Parietal lobe (tissue), 1 donor: Measurements from ENCODE around the gene SCN8A. TPM values are rescaled to one million over a fixed set of nuclear protein-coding genes. Genes with fewer than 3 reads are reported as not detected.

Experiments
- total RNA-seq: library from RNA; depleted of rRNA; stranded (reverse); fragments of >200 nt; gene quantifications from one replicate; pipeline ENCODE4 v1.2.3, GENCODE V29; 2014

Gene SCN8A
- 134 TPM for total RNA-seq

DNA sequence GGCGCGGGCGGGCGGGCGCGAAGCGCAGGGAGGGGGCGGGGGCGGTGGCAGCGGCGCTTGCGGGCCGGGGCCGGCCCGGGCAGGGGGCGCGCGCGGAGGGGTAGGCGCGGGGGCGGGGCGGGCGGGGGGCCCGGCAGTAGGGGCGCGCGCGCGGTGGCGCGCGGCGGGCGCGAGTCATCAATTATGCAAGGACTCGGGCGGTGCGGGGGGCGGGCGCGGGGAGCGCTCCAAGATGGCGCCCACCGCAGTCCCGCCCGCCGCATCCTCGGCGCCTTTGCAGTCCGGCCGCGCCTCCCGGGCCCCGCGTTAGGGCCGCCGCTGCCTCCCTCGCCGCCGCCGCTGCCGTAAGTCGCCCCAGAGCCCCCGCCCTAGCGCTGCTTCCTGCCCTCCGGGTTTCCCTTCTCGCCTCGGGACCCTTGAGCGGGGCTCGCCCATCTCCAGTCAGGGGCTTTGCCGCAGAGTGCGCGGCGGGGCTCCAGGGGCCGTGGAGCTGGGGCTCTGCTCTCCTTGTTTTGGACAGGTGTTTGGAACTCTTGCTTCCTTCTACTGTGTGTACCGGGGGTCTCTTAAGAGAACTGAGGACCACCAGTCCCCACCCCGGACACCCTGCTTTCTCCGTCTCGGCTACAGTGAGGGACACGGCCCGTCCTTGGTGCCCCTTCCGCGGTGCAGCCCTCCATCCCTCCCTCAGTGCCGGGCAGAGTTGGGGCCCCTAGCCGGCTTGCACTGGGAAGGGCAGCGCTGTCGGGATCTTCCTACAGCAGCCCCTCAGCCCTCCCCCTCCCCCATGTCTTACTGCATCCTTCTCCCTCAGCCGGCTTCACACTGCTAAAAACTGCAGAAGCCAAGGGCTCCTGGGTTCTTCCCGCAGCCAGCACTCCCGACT lies at the start of gene SCN8A:
Gene SCN8A, plus strand, starts transcription at position 218 of the 886 bp plus-strand sequence. CDS start 71,585 bp downstream, outside the sequence.

DNA sequence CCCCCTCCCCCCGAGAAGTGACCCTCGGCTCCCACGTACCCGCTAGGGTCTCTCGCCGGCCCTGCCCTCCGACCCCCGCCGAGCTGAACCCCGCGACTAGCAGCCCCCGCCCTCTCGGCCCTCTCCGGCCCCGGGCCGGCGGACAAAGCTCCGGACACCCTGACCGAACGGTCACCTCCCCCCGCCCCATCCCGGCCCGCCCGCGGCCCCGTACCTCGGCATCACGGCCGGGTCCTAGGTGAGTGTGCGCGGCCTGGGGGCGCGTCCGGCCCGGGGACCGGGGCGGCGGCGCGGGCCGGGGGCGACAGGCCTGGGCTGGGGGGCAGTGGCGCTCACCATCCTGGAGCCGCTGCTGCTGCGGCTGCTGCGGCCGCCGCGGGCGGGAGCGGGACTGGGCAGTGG lies 257.3 kb downstream of the SCN8A start, which contains the start of gene FIGNL2:
Gene FIGNL2, minus strand, starts transcription at position 393 of the 402 bp plus-strand sequence. CDS start 26,305 bp downstream, outside the sequence.

Other genes starting within 250 kb of the SCN8A start
- gene CELA1, start 244.6 kb upstream of the SCN8A start, total RNA-seq: not detected
- not detected for gene GALNT6, start 199.8 kb upstream of the SCN8A start, total RNA-seq
- gene SLC4A8, start 166.4 kb upstream of the SCN8A start, total RNA-seq: 66.7 TPM